HepG2 (cell line): ENCODE measurements around the gene CTNNA3. TPM values are rescaled to one million over a fixed set of nuclear protein-coding genes. Genes with fewer than 3 reads are reported as not detected.

Experiments used
- ATAC-seq: fragments of 200-7000 bp; cut with Tn5 transposase; 3 replicates; pipeline ENCODE4 v1.9.1; 2020; ENCODE audit warnings: mild to moderate bottlenecking, moderate library complexity
- BruUV-seq: library from RNA; stranded (reverse); fragments of 400-500 nt; replicated peaks from 2 replicates; lab custom pipeline; 2021; lab: Mats Ljungman, UMichigan
- CTCF ChIA-PET: fragments of 300-600 bp; formaldehyde crosslinking; extraction: SDS; loops from one replicate; lab custom pipeline; 2021; ENCODE audit warnings: low total read pairs, inconsistent platforms, low intra/inter-chr PET ratio; lab: Yijun Ruan, JAX
- POLR2A ChIA-PET: fragments of 350-600 bp; sonication (Branson Sonifier 250); formaldehyde crosslinking; loops from one replicate; lab custom pipeline; 2020; ENCODE audit warnings: antibody characterized with exemption, inconsistent platforms; lab: Yijun Ruan, JAX
- DNase-seq: peaks from one replicate; pipeline ENCODE4 v3.0.0-alpha.2; 2015; ENCODE audit warnings: low spot score
- FAIRE-seq: peaks from 3 replicates; lab custom pipeline; 2011; peaks lifted over from hg19 to GRCh38; lab: Jason Lieb, UNC
- H2AFZ ChIP-seq: one replicate; pipeline ENCODE4 v1.6.1; 2011; ENCODE audit warnings: low read length, inconsistent platforms
- H3K27ac ChIP-seq: fragments of 300-600 bp; 3 replicates; pipeline ENCODE4 v1.8.0; 2011; ENCODE audit warnings: mixed run types, mild to moderate bottlenecking, mixed read lengths, low read length, inconsistent platforms; ENCODE audit not compliant: insufficient read depth; ENCODE audit errors: extremely low read length
- H3K27me3 ChIP-seq, 2 experiments: fragments of 200-600 bp in 1 of 2; 2 replicates in 1 of 2; 3 replicates in 1 of 2; pipeline versions ENCODE4 v1.6.0 to v1.8.0; 2011; ENCODE audit warnings: low read length in 2 of 2, mild to moderate bottlenecking in 2 of 2, moderate library complexity in 2 of 2, inconsistent platforms in 1 of 2; ENCODE audit not compliant: insufficient read depth in 2 of 2, control insufficient read depth in 1 of 2
- H3K36me3 ChIP-seq, 2 experiments: fragments of 200-600 bp in 1 of 2; replicated peaks in 1 of 2; 2 replicates in 1 of 2; 3 replicates in 1 of 2; pipeline versions ENCODE4 v1.5.1 to v1.8.0; 2011; ENCODE audit warnings: low read length in 2 of 2, inconsistent platforms in 1 of 2; ENCODE audit not compliant: insufficient read depth in 2 of 2, control insufficient read depth in 1 of 2
- H3K4me1 ChIP-seq: 2 replicates; pipeline ENCODE4 v1.5.1; 2012; ENCODE audit warnings: low read length, inconsistent platforms; ENCODE audit not compliant: insufficient read depth
- H3K4me2 ChIP-seq: 2 replicates; pipeline ENCODE4 v1.6.0; 2011; ENCODE audit warnings: low read depth, low read length, inconsistent platforms
- H3K4me3 ChIP-seq, 3 experiments: fragments of 200-600 bp in 1 of 3; sonication (generic), shearing (Covaris generic) in 1 of 3; replicated peaks in 1 of 3; 2 replicates each; pipeline ENCODE4 v1.5.1; 2011 to 2016; ENCODE audit warnings: low read length in 3 of 3, inconsistent platforms in 2 of 3, low read depth in 2 of 3, mild to moderate bottlenecking in 2 of 3, control low read depth in 1 of 3, mixed read lengths in 1 of 3; ENCODE audit not compliant: insufficient read depth in 1 of 3
- H3K79me2 ChIP-seq: one replicate; pipeline ENCODE4 v1.6.1; 2011; ENCODE audit warnings: low read length, inconsistent platforms; ENCODE audit not compliant: insufficient read depth
- H3K9ac ChIP-seq: 2 replicates; pipeline ENCODE4 v1.6.0; 2011; ENCODE audit warnings: mild to moderate bottlenecking, low read depth, low read length, inconsistent platforms; ENCODE audit not compliant: insufficient read depth
- H3K9me3 ChIP-seq: 2 replicates; pipeline ENCODE4 v1.5.1; 2012; ENCODE audit warnings: mild to moderate bottlenecking, low read length
- H4K20me1 ChIP-seq: 2 replicates; pipeline ENCODE4 v1.6.0; 2011; ENCODE audit warnings: inconsistent platforms, mild to moderate bottlenecking, low read length, moderate library complexity; ENCODE audit not compliant: insufficient read depth
- FOXA1 ChIP-seq, 2 experiments: fragments of 450-650 bp in 1 of 2; sonication (generic) in 1 of 2; formaldehyde crosslinking in 1 of 2; IDR thresholded peaks; 2 replicates each; pipeline versions ENCODE4 v1.4.0 to v1.6.1; 2016 to 2020; ENCODE audit warnings: missing genetic modification reagents in 1 of 2
- MAZ ChIP-seq, 2 experiments: sonication (generic) in 1 of 2; formaldehyde crosslinking in 1 of 2; IDR thresholded peaks; 2 replicates each; pipeline versions ENCODE4 v1.5.0 to v1.6.1; 2012 to 2020; ENCODE audit warnings: low read depth in 2 of 2, mild to moderate bottlenecking in 2 of 2, borderline replicate concordance in 1 of 2, improper control_type of control experiment in 1 of 2, low read length in 1 of 2, missing genetic modification reagents in 1 of 2, moderate library complexity in 1 of 2
- SCMH1 ChIP-seq: sonication (generic); formaldehyde crosslinking; IDR thresholded peaks from 2 replicates; pipeline ENCODE4 v1.9.0; 2021; ENCODE audit warnings: missing genetic modification reagents, mild to moderate bottlenecking, borderline replicate concordance
- SIN3A ChIP-seq: IDR thresholded peaks from 2 replicates; pipeline ENCODE4 v1.6.1; 2011; ENCODE audit warnings: low read depth, mild to moderate bottlenecking, control low read depth, low read length, borderline replicate concordance
- ZFX ChIP-seq: sonication (generic); formaldehyde crosslinking; IDR thresholded peaks from 2 replicates; pipeline ENCODE4 v1.4.0; 2020; ENCODE audit warnings: mild to moderate bottlenecking, low read depth, missing genetic modification reagents, moderate library complexity
- ZNF362 ChIP-seq: sonication (generic); formaldehyde crosslinking; IDR thresholded peaks from 2 replicates; pipeline ENCODE4 v1.4.0; 2020; ENCODE audit warnings: missing genetic modification reagents, mild to moderate bottlenecking, borderline replicate concordance
- WGBS: methylation state at CpG from one replicate; pipeline ENCODE4 v1.1.6; 2017; ENCODE audit warnings: low lambda C conversion rate; 5-methylcytosine and 5-hydroxymethylcytosine counted together
- in situ Hi-C: cut with HindIII; loops from 2 replicates; pipeline ENCODE4 v1.10.0; 2017; ENCODE audit warnings: low pct_unique_long_range_greater_than_20kb; ENCODE audit not compliant: extremely low pct_ligation_motif_present
- intact Hi-C: fragments of 100-400 bp; cut with micrococcal nuclease; formaldehyde crosslinking; loops from one replicate; pipeline ENCODE4 v1.10.0; 2022; ENCODE audit not compliant: unreplicated experiment
- polyA plus RNA-seq, 8 experiments: library from polyadenylated mRNA; depleted of rRNA in 3 of 8; stranded (reverse) in 7 of 8; unstranded in 1 of 8; fragments of >200 nt; fragmentation: Illumina TruSeq in 4 of 8; extraction: Trizol in 4 of 8; gene quantifications; 2 replicates each; pipeline versions ENCODE4 v1.2.1 to v1.2.3, GENCODE V29; 2011 to 2016; ENCODE audit warnings: low read depth in 4 of 8, missing spikeins in 1 of 8, mixed read lengths in 1 of 8; ENCODE audit not compliant: insufficient read depth in 1 of 8
- total RNA-seq, 5 experiments: library from RNA; depleted of rRNA; stranded (reverse); fragments of >200 nt; fragmentation: Illumina TruSeq; extraction: Trizol; gene quantifications; 2 replicates each; pipeline ENCODE4 v1.2.3, GENCODE V29; 2016; ENCODE audit warnings: low read depth in 1 of 5

The CTNNA3 gene
- total and polyA plus RNA-seq, 2 of the 13 experiments (the other 11 are each of a cell fraction or from before 2014, with no cell fraction given): not detected

GRCh38 chr10:66782776-66783175, 913.2 kb downstream of the CTNNA3 start:
- DNase-seq: no peak

GRCh38 chr10:66782144-66782543, 913.9 kb downstream of the CTNNA3 start:
- Histone ChIP-seq H3K36me3 (no peaks in the 10 kb centered on the region), H3K27me3 (no peaks in the 10 kb centered on the region), H3K9me3 (no peaks in the 10 kb centered on the region), H3K4me1 (no peaks in the 10 kb centered on the region), H3K4me3 (no peak overlapping the region), H2AFZ (no peak overlapping the region), H3K4me2 (no peak overlapping the region), H4K20me1 (no peaks in the 10 kb centered on the region), H3K9ac (no peak overlapping the region), H3K27ac (no peak overlapping the region), H3K79me2 (no peaks in the 10 kb centered on the region)
- intact Hi-C loops: no loop called here
- no peak for TF ChIP-seq MAZ (IDR thresholded peaks at IDR 0.05; ENCODE audit: borderline replicate concordance, low read depth, low read length)
- TF ChIP-seq MAZ (CRISPR knock-in tag; IDR thresholded peaks at IDR 0.05; ENCODE audit: low read depth): no peak
- no peak for DNase-seq
- FAIRE-seq: no peak
- POLR2A ChIA-PET: no interaction called here
- CTCF ChIA-PET: no interaction called here
- no TSS peak for BruUV-seq
- no peak for ATAC-seq
- in situ Hi-C loops: no loop called here

More at GRCh38 chr10:66782776-66783175, 913.2 kb downstream of the CTNNA3 start:
- in situ Hi-C loops: no loop called here
- CTCF ChIA-PET: no interaction called here
- TF ChIP-seq SCMH1 (CRISPR knock-in tag) (no peak), SIN3A (no peak), FOXA1 (IDR thresholded peaks at IDR 0.05) (no peak), FOXA1 (CRISPR knock-in tag; IDR thresholded peaks at IDR 0.05) (no peak), ZFX (CRISPR knock-in tag) (no peak), ZNF362 (no peak)
- Histone ChIP-seq H3K4me2 (no peak overlapping the region), H3K9ac (no peak overlapping the region), H3K27me3 (no peaks in the 10 kb centered on the region), H3K79me2 (no peaks in the 10 kb centered on the region), H4K20me1 (no peaks in the 10 kb centered on the region), H3K9me3 (no peaks in the 10 kb centered on the region), H3K4me3 (no peak overlapping the region), H3K27ac (no peak overlapping the region), H3K36me3 (no peaks in the 10 kb centered on the region), H2AFZ (no peak overlapping the region), H3K4me1 (no peaks in the 10 kb centered on the region)
- intact Hi-C loops: no loop called here
- FAIRE-seq (no peak), ATAC-seq (no peak)
- POLR2A ChIA-PET: no interaction called here
- 0% methylated on average over 1 of the region's 1 CpG for WGBS
- BruUV-seq: no TSS peak
